Gastrocnemius medialis (tissue), 4 donors: ENCODE data around the gene OR5AR1. TPM values are rescaled to one million over a fixed set of nuclear protein-coding genes. Genes with fewer than 3 reads are reported as not detected.
"Not testable (repeated sequence)": the region's sequence is repeated elsewhere in the genome, so short reads cannot be mapped to it uniquely, and the experiment has no call there.

Source experiments
- ATAC-seq, 2 donors: fragments of 150-250 bp; one replicate each; pipeline ENCODE4 v1.9.1; 2016
- DNase-seq, 2 donors: peaks; one replicate each; pipeline ENCODE4 v3.0.0-alpha.2; 2019
- H3K27ac ChIP-seq, 4 donors: fragments of 200-600 bp; sonication (generic); 1 replicate in 1 of 4; 2 replicates in 3 of 4; pipeline ENCODE4 v1.5.1; 2016 to 2018; ENCODE audit warnings: mild to moderate bottlenecking in 2 of 4, moderate library complexity in 1 of 4
- H3K27me3 ChIP-seq, 3 donors: fragments of 200-600 bp; sonication (generic) in 2 of 3; 1 replicate in 1 of 3; 2 replicates in 2 of 3; pipeline versions ENCODE4 v1.5.1 to v1.6.0; 2016 to 2019; ENCODE audit warnings: mild to moderate bottlenecking in 1 of 3, moderate library complexity in 1 of 3
- H3K36me3 ChIP-seq, 2 donors: fragments of 200-600 bp; sonication (generic) in 1 of 2; one replicate each; pipeline ENCODE4 v1.5.1; 2017 to 2018
- H3K4me1 ChIP-seq, 2 donors: fragments of 200-600 bp; sonication (generic) in 1 of 2; one replicate each; pipeline ENCODE4 v1.5.1; 2016 to 2017; ENCODE audit warnings: mild to moderate bottlenecking in 2 of 2
- H3K4me3 ChIP-seq, 4 donors: fragments of 200-600 bp; sonication (generic) in 3 of 4; 1 replicate in 1 of 4; 2 replicates in 3 of 4; pipeline ENCODE4 v1.5.1; 2016 to 2019; ENCODE audit warnings: mild to moderate bottlenecking in 2 of 4
- H3K9me3 ChIP-seq, 3 donors: fragments of 200-600 bp; sonication (generic) in 2 of 3; 1 replicate in 1 of 3; 2 replicates in 2 of 3; pipeline ENCODE4 v1.5.1; 2016 to 2019
- CTCF ChIP-seq, 5 experiments: fragments of 450-650 bp in 3 of 5; fragments of 200-600 bp in 2 of 5; sonication (generic) in 2 of 5; IDR thresholded peaks in 4 of 5; conservative IDR thresholded peaks in 1 of 5; 1 replicate in 4 of 5; 2 replicates in 1 of 5; pipeline ENCODE4 v1.5.1; 2016 to 2019; ENCODE audit warnings: antibody characterized with exemption in 5 of 5, mild to moderate bottlenecking in 3 of 5, moderate library complexity in 3 of 5
- POLR2A ChIP-seq, 2 donors: fragments of 450-650 bp; IDR thresholded peaks; one replicate each; pipeline ENCODE4 v1.6.1; 2017; ENCODE audit warnings: antibody characterized with exemption in 2 of 2, mild to moderate bottlenecking in 2 of 2, moderate library complexity in 2 of 2
- in situ Hi-C, 4 donors: fragments of 200-750 bp; cut with MboI; loops; one replicate each; pipeline versions ENCODE4 v1.15.0 to v1.8.0; 2017; ENCODE audit warnings: low sequenced_read_pairs in 4 of 4
- intact Hi-C: fragments of 100-400 bp; cut with DNase I; formaldehyde crosslinking; loops from one replicate; pipeline ENCODE4 v1.15.1; 2023; ENCODE audit warnings: low total_unique reads
- total RNA-seq, 4 donors: library from RNA; depleted of rRNA; stranded (reverse); fragments of >200 nt; gene quantifications; one replicate each; pipeline versions ENCODE4 v1.1.0 to v1.2.3, GENCODE V29; 2016

OR5AR1 gene
- total RNA-seq, 4 donors from 2014 or later = not detected

- no peaks in the 10 kb centered on the region for H3K27me3 ChIP-seq
- H3K27ac ChIP-seq = no peak overlapping the region
- H3K4me1 ChIP-seq = no peaks in the 10 kb centered on the region
- intact Hi-C loops (no loop called here), in situ Hi-C loops (no loop called here)
- no peak overlapping the region for H3K4me3 ChIP-seq
- no peak for DNase-seq
- ATAC-seq = no peak
- no peaks in the 10 kb centered on the region for H3K36me3 ChIP-seq
- TF ChIP-seq CTCF (IDR thresholded peaks at IDR 0.05 in 4 of 5, conservative IDR thresholded peaks at IDR 0.05 in 1 of 5) (no peak), POLR2A (IDR thresholded peaks at IDR 0.05) (no peak)
- H3K9me3 ChIP-seq = no peaks in the 10 kb centered on the region
These were observed 26.0 kb upstream of the OR5AR1 start for GRCh38 chr11:56637500-56637899.

- intact Hi-C loops = no loop called here
- in situ Hi-C loops = no loop called here
- H3K27ac ChIP-seq = no peak within 1 kb of the TSS
- H3K4me1 ChIP-seq = no peaks in the 10 kb centered on the region
- H3K27me3 ChIP-seq = no peaks in the 10 kb centered on the region
- H3K36me3 ChIP-seq = no peaks in the 10 kb centered on the region
- H3K9me3 ChIP-seq = no peaks in the 10 kb centered on the region
- TF ChIP-seq POLR2A (IDR thresholded peaks at IDR 0.05) (no peak), CTCF (IDR thresholded peaks at IDR 0.05 in 4 of 5, conservative IDR thresholded peaks at IDR 0.05 in 1 of 5) (no peak)
- ATAC-seq (no peak), DNase-seq (no peak)
- no peak within 1 kb of the TSS for H3K4me3 ChIP-seq
These were observed 21.1 kb upstream of the OR5AR1 start, which contains the start of gene OR5AP2 for GRCh38 chr11:56642339-56642738. TSS of gene OR5AP2 (minus strand) at chr11:56642439. CDS start at chr11:56642439, 0 bp downstream.

- no peak for TF ChIP-seq CTCF (IDR thresholded peaks at IDR 0.05 in 4 of 5, conservative IDR thresholded peaks at IDR 0.05 in 1 of 5)
- TF ChIP-seq POLR2A (IDR thresholded peaks at IDR 0.05) = no peak
- no peaks in the 10 kb centered on the region for H3K4me1 ChIP-seq
- DNase-seq (no peak), ATAC-seq (no peak)
- no peak overlapping the region for H3K4me3 ChIP-seq
- no peaks in the 10 kb centered on the region for H3K27me3 ChIP-seq
- intact Hi-C loops = no loop called here
- H3K27ac ChIP-seq = no peak overlapping the region
- no peaks in the 10 kb centered on the region for H3K36me3 ChIP-seq
- in situ Hi-C loops = no loop called here
- H3K9me3 ChIP-seq = no peaks in the 10 kb centered on the region
These were observed 3.7 kb upstream of the OR5AR1 start for GRCh38 chr11:56659755-56660154.

- Histone ChIP-seq H3K27me3 (no peaks in the 10 kb centered on the region), H3K27ac (no peak overlapping the region), H3K4me3 (no peak overlapping the region), H3K4me1 (no peaks in the 10 kb centered on the region), H3K36me3 (no peaks in the 10 kb centered on the region), H3K9me3 (no peaks in the 10 kb centered on the region)
- ATAC-seq (no peak), DNase-seq (no peak)
- intact Hi-C loops = no loop called here
- in situ Hi-C loops = no loop called here
- TF ChIP-seq CTCF (IDR thresholded peaks at IDR 0.05 in 4 of 5, conservative IDR thresholded peaks at IDR 0.05 in 1 of 5) = no peak
- no peak for TF ChIP-seq POLR2A (IDR thresholded peaks at IDR 0.05)
These were observed 7.5 kb downstream of the OR5AR1 start for GRCh38 chr11:56670984-56671383.

- no peaks in the 10 kb centered on the region for H3K4me1 ChIP-seq
- ATAC-seq (no peak), DNase-seq (no peak)
- TF ChIP-seq POLR2A (IDR thresholded peaks at IDR 0.05) = no peak
- TF ChIP-seq CTCF (IDR thresholded peaks at IDR 0.05 in 4 of 5, conservative IDR thresholded peaks at IDR 0.05 in 1 of 5) = no peak
- intact Hi-C loops = no loop called here
- no peak overlapping the region for H3K27ac ChIP-seq
- no peaks in the 10 kb centered on the region for H3K27me3 ChIP-seq
- H3K9me3 ChIP-seq = no peaks in the 10 kb centered on the region
- no peaks in the 10 kb centered on the region for H3K36me3 ChIP-seq
- H3K4me3 ChIP-seq = no peak overlapping the region
- in situ Hi-C loops = no loop called here
These were observed 25.1 kb downstream of the OR5AR1 start for GRCh38 chr11:56688554-56689100.

GRCh38 chr11:56691179-56691578 lies 27.7 kb downstream of the OR5AR1 start:
- H3K9me3 ChIP-seq, intact Hi-C loops, H3K27ac ChIP-seq, in situ Hi-C loops, H3K27me3 ChIP-seq, DNase-seq, H3K4me3 ChIP-seq, H3K36me3 ChIP-seq, ATAC-seq, H3K4me1 ChIP-seq: not testable (repeated sequence)
